Right lobe of liver (tissue), 4 donors: Measurements from ENCODE around the gene ARHGAP22.

ENCODE experiments used
- POLR2A ChIP-seq: fragments of 450-650 bp; IDR thresholded peaks from one replicate; pipeline ENCODE4 v1.6.1; 2017; ENCODE audit warnings: antibody characterized with exemption, mild to moderate bottlenecking
- TF ChIP-seq, protein P1 (sequence below), 4 donors: fragments of 200-600 bp in 3 of 4; fragments of 450-650 bp in 1 of 4; IDR thresholded peaks; one replicate each; pipeline versions ENCODE4 v1.5.1 to v1.8.0; 2016 to 2022; ENCODE audit warnings: antibody characterized with exemption in 4 of 4, mild to moderate bottlenecking in 2 of 4
- donor health status: DM: no; HTN: no; CAD: no.
- donor health status: DM: no; HTN: no; CAD: no.
- donor health status: DM: no; HTN: yes; CAD: no.

DNA sequence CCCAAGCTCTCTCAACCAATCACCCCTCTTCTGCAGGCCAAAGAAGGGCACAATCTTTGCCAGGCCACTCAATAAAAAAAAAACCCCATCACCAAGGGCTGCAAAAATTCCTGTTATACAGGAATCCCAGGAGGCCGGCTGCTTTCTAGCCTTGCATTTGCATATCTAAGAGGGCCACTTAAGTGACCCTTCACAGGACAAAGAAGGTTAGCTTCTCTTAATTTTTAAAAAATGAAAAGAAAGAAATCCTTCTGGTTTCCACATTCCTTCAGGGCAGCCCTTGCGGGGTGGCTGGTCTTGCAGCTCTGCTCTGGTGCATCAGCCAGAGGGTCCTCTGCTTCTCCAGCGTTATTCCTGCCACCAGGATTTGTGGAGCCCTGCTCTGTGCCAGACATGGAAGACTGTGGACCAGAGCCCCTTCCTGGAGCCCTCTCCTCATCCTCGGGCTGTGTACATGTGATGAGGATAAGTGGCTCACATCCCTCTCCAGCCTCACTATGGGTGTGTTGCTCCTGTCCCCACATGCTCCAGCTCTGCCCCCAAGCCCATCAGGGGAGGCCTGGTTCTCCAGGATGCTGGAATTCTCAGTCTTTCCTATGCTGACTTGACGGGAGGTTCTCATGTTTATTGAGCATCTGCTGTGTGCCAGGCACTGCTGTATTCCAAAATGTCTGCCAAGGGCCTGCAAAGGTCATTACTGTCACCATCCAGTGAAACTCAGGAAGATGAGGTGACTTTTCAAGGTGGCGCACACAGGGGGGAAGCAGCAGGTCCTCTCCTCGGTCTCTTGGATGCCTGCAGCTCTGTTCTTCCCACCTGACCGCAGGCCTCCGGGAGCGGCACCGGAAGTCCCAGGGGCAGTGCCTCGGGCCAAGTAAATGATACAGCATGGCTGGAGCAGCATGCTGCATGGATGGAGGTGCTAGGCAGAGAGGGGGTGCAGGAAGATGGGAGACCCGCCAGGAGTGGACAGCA lies 67.7 kb downstream of the ARHGAP22 start:
- TF ChIP-seq POLR2A, result no peak
- TF ChIP-seq, protein P1, sequence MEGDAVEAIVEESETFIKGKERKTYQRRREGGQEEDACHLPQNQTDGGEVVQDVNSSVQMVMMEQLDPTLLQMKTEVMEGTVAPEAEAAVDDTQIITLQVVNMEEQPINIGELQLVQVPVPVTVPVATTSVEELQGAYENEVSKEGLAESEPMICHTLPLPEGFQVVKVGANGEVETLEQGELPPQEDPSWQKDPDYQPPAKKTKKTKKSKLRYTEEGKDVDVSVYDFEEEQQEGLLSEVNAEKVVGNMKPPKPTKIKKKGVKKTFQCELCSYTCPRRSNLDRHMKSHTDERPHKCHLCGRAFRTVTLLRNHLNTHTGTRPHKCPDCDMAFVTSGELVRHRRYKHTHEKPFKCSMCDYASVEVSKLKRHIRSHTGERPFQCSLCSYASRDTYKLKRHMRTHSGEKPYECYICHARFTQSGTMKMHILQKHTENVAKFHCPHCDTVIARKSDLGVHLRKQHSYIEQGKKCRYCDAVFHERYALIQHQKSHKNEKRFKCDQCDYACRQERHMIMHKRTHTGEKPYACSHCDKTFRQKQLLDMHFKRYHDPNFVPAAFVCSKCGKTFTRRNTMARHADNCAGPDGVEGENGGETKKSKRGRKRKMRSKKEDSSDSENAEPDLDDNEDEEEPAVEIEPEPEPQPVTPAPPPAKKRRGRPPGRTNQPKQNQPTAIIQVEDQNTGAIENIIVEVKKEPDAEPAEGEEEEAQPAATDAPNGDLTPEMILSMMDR (IDR thresholded peaks at IDR 0.05), result no peak
